BLaER1 treated with 17β-estradiol and CSF1 and Interleukin-3, amounts not matched to agents 10 nM and 100 nM (cell line): ENCODE measurements around the gene ICOS.

ENCODE experiments used
- H3K27ac ChIP-seq, 11 experiments: shearing (Covaris generic); formaldehyde crosslinking; 2 replicates each; pipeline ENCODE4 v1.8.1; 2022
- H3K27me3 ChIP-seq, 11 experiments: shearing (Covaris generic); formaldehyde crosslinking; 2 replicates each; pipeline ENCODE4 v1.8.1; 2022
- H3K36me3 ChIP-seq, 11 experiments: shearing (Covaris generic); formaldehyde crosslinking; 2 replicates each; pipeline ENCODE4 v1.8.1; 2022
- H3K4me1 ChIP-seq, 10 experiments: shearing (Covaris generic); formaldehyde crosslinking; 2 replicates each; pipeline ENCODE4 v1.8.1; 2022
- H3K4me2 ChIP-seq, 11 experiments: shearing (Covaris generic); formaldehyde crosslinking; 2 replicates each; pipeline ENCODE4 v1.8.1; 2022
- H3K4me3 ChIP-seq, 10 experiments: shearing (Covaris generic); formaldehyde crosslinking; 2 replicates each; pipeline ENCODE4 v1.8.1; 2022
- H3K9ac ChIP-seq, 11 experiments: shearing (Covaris generic); formaldehyde crosslinking; 2 replicates each; pipeline ENCODE4 v1.8.1; 2022
- H3K9me3 ChIP-seq, 11 experiments: shearing (Covaris generic); formaldehyde crosslinking; replicated peaks in 1 of 11; 2 replicates each; pipeline ENCODE4 v1.8.1; 2022
- H4K20me1 ChIP-seq, 11 experiments: shearing (Covaris generic); formaldehyde crosslinking; 2 replicates each; pipeline ENCODE4 v1.8.1; 2022
- Cebpa-rat ChIP-seq, 11 experiments: shearing (Covaris generic); IDR thresholded peaks; 2 replicates each; pipeline ENCODE4 v1.8.1; 2022

ICOS gene

GRCh38 chr2:203894262-203894661, 42.3 kb upstream of the ICOS start:
- Histone ChIP-seq H3K9me3 (no peaks in the 10 kb centered on the region), H3K27ac (peak overlapping the region in 3 of 11 experiments; percentile 45 to 96 (median 95); a peak in 6 of 22 replicates), H3K4me1 (peaks cover 0 to 100% (median 27%) of the 10 kb centered on the region in 10 experiments; a peak in 15 of 20 replicates), H3K36me3 (no peaks in the 10 kb centered on the region), H3K4me3 (no peak overlapping the region), H3K27me3 (no peaks in the 10 kb centered on the region), H3K4me2 (peak overlapping the region in 4 of 11 experiments; percentile 16 to 86 (median 76); a peak in 6 of 22 replicates), H4K20me1 (no peaks in the 10 kb centered on the region), H3K9ac (no peak overlapping the region)
- TF ChIP-seq Cebpa-rat (IDR thresholded peaks at IDR 0.05): no peak

DNA sequence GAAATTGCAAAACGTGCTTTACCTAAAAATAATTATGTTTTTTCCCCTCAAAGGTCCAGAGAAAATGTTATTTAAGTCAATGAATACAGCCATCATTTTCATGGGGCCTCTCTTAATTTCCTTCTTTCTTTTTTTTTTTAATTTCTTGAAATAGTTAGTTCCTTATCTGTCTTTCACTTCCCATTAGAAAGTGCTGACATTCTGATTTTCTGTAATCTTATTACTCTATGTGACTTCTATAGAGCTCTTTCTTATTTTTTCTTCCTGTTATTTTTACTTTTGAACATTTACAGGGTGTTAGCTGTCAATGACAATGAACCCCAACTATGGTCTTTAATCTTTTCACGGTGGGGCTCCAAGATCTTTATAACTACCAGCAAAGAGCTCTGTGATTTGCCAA, 39.0 kb upstream of the ICOS start:
- peak overlapping the region in 8 of 11 experiments; percentile 31 to 96 (median 87); a peak in 15 of 22 replicates for H3K27ac ChIP-seq
- TF ChIP-seq Cebpa-rat (IDR thresholded peaks at IDR 0.05): no peak
- H4K20me1 ChIP-seq: no peaks in the 10 kb centered on the region
- H3K27me3 ChIP-seq: no peaks in the 10 kb centered on the region
- H3K9me3 ChIP-seq: peaks cover 14 to 21% (median 16%) of the 10 kb centered on the region in 11 experiments
- peaks cover 0 to 88% (median 27%) of the 10 kb centered on the region in 10 experiments; a peak in 15 of 20 replicates for H3K4me1 ChIP-seq
- H3K36me3 ChIP-seq: peaks cover 0 to 8% (median 0%) of the 10 kb centered on the region in 11 experiments; a peak in 1 of 22 replicates
- H3K4me3 ChIP-seq: peak overlapping the region in 1 of 10 experiments; percentile 20; a peak in 1 of 20 replicates
- H3K4me2 ChIP-seq: peak overlapping the region in 8 of 11 experiments; percentile 49 to 86 (median 74); a peak in 16 of 22 replicates
- H3K9ac ChIP-seq: peak overlapping the region in 6 of 11 experiments; percentile 36 to 84 (median 78); a peak in 11 of 22 replicates

- peaks cover 0 to 15% (median 0%) of the 10 kb centered on the region in 11 experiments; a peak in 1 of 22 replicates for H3K36me3 ChIP-seq
- no peaks in the 10 kb centered on the region for H4K20me1 ChIP-seq
- H3K9me3 ChIP-seq: peaks cover 21 to 32% (median 24%) of the 10 kb centered on the region in 11 experiments
- H3K4me2 ChIP-seq: peak overlapping the region in 5 of 11 experiments; percentile 73 to 86 (median 81); a peak in 11 of 22 replicates
- H3K4me3 ChIP-seq: no peak overlapping the region
- H3K27me3 ChIP-seq: no peaks in the 10 kb centered on the region
- no peak for TF ChIP-seq Cebpa-rat (IDR thresholded peaks at IDR 0.05)
- peak overlapping the region in 4 of 11 experiments; percentile 31 to 84 (median 80); a peak in 6 of 22 replicates for H3K9ac ChIP-seq
- peak overlapping the region in 5 of 11 experiments; percentile 82 to 96 (median 93); a peak in 10 of 22 replicates for H3K27ac ChIP-seq
- peaks cover 0 to 77% (median 27%) of the 10 kb centered on the region in 10 experiments; a peak in 15 of 20 replicates for H3K4me1 ChIP-seq
These were observed 37.9 kb upstream of the ICOS start for GRCh38 chr2:203898657-203899056.

DNA sequence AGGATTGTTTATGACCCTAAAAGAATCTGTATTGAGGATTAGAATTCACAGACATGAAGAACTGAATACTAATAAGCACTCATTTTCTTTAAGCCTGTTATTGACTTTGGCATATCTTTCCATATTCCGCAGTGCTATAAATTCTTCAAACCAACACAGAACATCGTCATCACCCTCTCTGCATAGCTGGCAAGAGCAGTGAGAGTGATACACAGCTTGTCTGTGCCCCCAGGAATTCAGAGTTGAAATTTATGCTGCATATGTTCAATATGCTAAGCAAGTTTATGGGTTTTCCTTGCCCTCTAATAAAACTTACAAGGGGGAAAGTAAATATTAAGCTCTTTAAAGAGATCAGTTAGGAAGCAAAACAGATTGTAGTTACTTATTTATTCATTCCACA, 36.3 kb upstream of the ICOS start:
- TF ChIP-seq Cebpa-rat (IDR thresholded peaks at IDR 0.05): no peak
- H3K9me3 ChIP-seq: peaks cover 21 to 46% (median 24%) of the 10 kb centered on the region in 11 experiments
- H3K36me3 ChIP-seq: peaks cover 0 to 15% (median 0%) of the 10 kb centered on the region in 11 experiments; a peak in 2 of 22 replicates
- H3K27me3 ChIP-seq: no peaks in the 10 kb centered on the region
- peak overlapping the region in 3 of 11 experiments; percentile 76 to 86 (median 81); a peak in 5 of 22 replicates for H3K4me2 ChIP-seq
- H3K9ac ChIP-seq: no peak overlapping the region
- no peaks in the 10 kb centered on the region for H4K20me1 ChIP-seq
- no peak overlapping the region for H3K4me3 ChIP-seq
- H3K4me1 ChIP-seq: peaks cover 0 to 61% (median 27%) of the 10 kb centered on the region in 10 experiments; a peak in 15 of 20 replicates
- peak overlapping the region in 3 of 11 experiments; percentile 93 to 96 (median 95); a peak in 5 of 22 replicates for H3K27ac ChIP-seq

GRCh38 chr2:203904022-203904421, 32.5 kb upstream of the ICOS start:
- H3K4me1 ChIP-seq: peaks cover 10 to 62% (median 13%) of the 10 kb centered on the region in 10 experiments
- H4K20me1 ChIP-seq: no peaks in the 10 kb centered on the region
- no peak for TF ChIP-seq Cebpa-rat (IDR thresholded peaks at IDR 0.05)
- no peak overlapping the region for H3K9ac ChIP-seq
- H3K4me3 ChIP-seq: no peak overlapping the region
- H3K27me3 ChIP-seq: no peaks in the 10 kb centered on the region
- H3K9me3 ChIP-seq: peaks cover 21 to 46% (median 24%) of the 10 kb centered on the region in 11 experiments
- H3K36me3 ChIP-seq: peaks cover 0 to 15% (median 0%) of the 10 kb centered on the region in 11 experiments; a peak in 3 of 22 replicates
- no peak overlapping the region for H3K4me2 ChIP-seq
- H3K27ac ChIP-seq: no peak overlapping the region

- Histone ChIP-seq H3K9me3 (peaks cover 21 to 45% (median 24%) of the 10 kb centered on the region in 11 experiments), H3K4me2 (no peak overlapping the region), H3K27ac (no peak overlapping the region), H4K20me1 (no peaks in the 10 kb centered on the region), H3K4me3 (no peak overlapping the region), H3K27me3 (no peaks in the 10 kb centered on the region), H3K9ac (no peak overlapping the region), H3K4me1 (peaks cover 23 to 55% (median 27%) of the 10 kb centered on the region in 10 experiments), H3K36me3 (peaks cover 0 to 15% (median 0%) of the 10 kb centered on the region in 11 experiments; a peak in 3 of 22 replicates)
- TF ChIP-seq Cebpa-rat (IDR thresholded peaks at IDR 0.05): no peak
These were observed 30.9 kb upstream of the ICOS start for GRCh38 chr2:203905656-203906055.

DNA sequence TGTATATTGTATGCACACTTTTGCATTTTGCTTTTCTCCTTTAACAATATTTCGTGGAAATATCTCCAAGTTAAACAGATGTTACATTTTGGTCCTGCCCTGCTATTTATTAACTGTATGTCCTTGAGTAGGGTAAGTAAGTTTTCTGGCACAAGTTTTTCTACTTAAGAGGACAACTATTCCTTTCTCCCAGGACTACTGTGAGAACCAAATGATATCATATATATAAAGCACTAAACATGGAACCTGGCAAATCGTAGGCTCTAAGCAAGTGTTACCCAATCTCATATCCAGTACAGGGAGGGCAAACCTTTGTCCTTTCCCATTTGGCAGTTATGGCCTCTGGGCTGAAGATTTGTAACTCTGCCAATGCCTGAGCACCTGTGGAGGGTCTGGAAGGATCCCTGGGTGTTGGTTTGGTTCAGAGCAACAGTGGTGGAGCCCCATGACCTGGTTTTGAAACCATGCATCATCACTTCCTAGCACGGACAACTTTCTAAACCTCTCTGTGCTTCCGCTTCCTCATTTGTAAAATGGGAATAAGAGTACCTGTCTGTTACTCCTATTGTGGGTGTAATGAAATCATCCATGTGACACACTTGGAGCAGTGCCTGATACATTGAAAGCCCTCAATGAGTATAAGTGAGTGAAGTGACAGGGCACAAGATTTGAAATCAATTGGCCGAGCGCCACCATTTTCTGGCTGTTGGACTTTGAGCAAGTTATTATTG, 28.3 kb upstream of the ICOS start:
- no peak for TF ChIP-seq Cebpa-rat (IDR thresholded peaks at IDR 0.05)
- peaks cover 0 to 19% (median under 1%) of the 10 kb centered on the region in 11 experiments; a peak in 15 of 22 replicates for H3K9me3 ChIP-seq
- H3K4me1 ChIP-seq: peaks cover 23 to 55% (median 27%) of the 10 kb centered on the region in 10 experiments
- peaks cover 0 to under 1% (median 0%) of the 10 kb centered on the region in 11 experiments; a peak in 3 of 22 replicates for H3K36me3 ChIP-seq
- peak overlapping the region; percentile 71 to 86 (median 80) for H3K4me2 ChIP-seq
- H3K27me3 ChIP-seq: no peaks in the 10 kb centered on the region
- H4K20me1 ChIP-seq: no peaks in the 10 kb centered on the region
- peak overlapping the region in 4 of 11 experiments; percentile 47 to 69 (median 54); a peak in 8 of 22 replicates for H3K9ac ChIP-seq
- H3K4me3 ChIP-seq: no peak overlapping the region
- peak overlapping the region; percentile 11 to 87 (median 71); a peak in 18 of 22 replicates for H3K27ac ChIP-seq

- H3K4me2 ChIP-seq: peak overlapping the region; percentile 71 to 86 (median 80)
- H3K36me3 ChIP-seq: no peaks in the 10 kb centered on the region; a peak in 2 of 22 replicates
- TF ChIP-seq Cebpa-rat (IDR thresholded peaks at IDR 0.05): no peak
- no peaks in the 10 kb centered on the region for H3K27me3 ChIP-seq
- H3K27ac ChIP-seq: peak overlapping the region; percentile 11 to 87 (median 71); a peak in 21 of 22 replicates
- H3K4me3 ChIP-seq: no peak overlapping the region
- H3K4me1 ChIP-seq: peaks cover 24 to 58% (median 29%) of the 10 kb centered on the region in 10 experiments
- H3K9me3 ChIP-seq: peaks cover 0 to 13% (median 0%) of the 10 kb centered on the region in 11 experiments; a peak in 7 of 22 replicates
- H4K20me1 ChIP-seq: no peaks in the 10 kb centered on the region
- peak overlapping the region in 7 of 11 experiments; percentile 12 to 69 (median 48); a peak in 10 of 22 replicates for H3K9ac ChIP-seq
These were observed 27.8 kb upstream of the ICOS start for GRCh38 chr2:203908797-203909185.
